IPS-20b (cell line): ENCODE measurements around the gene CA9.
A peak's percentile ranks its signal among the peaks of the same experiment; 100 is the strongest.

Experiments
- H3K27ac ChIP-seq: one replicate; pipeline ENCODE4 v1.5.1; 2013; ENCODE audit warnings: low read length
- H3K27me3 ChIP-seq: 2 replicates; pipeline ENCODE4 v1.6.1; 2013; ENCODE audit warnings: mild to moderate bottlenecking, low read length, inconsistent platforms; ENCODE audit not compliant: insufficient read depth
- H3K36me3 ChIP-seq: 2 replicates; pipeline ENCODE4 v1.6.1; 2013; ENCODE audit warnings: low read depth, mild to moderate bottlenecking, inconsistent platforms, low read length, moderate library complexity; ENCODE audit not compliant: insufficient read depth
- H3K4me1 ChIP-seq: 2 replicates; pipeline ENCODE4 v1.6.1; 2013; ENCODE audit warnings: mild to moderate bottlenecking, control low read depth, inconsistent platforms, low read length, moderate library complexity; ENCODE audit not compliant: insufficient read depth
- H3K4me3 ChIP-seq: 2 replicates; pipeline ENCODE4 v1.5.1; 2013; ENCODE audit warnings: mild to moderate bottlenecking, low read length, inconsistent platforms
- H3K9ac ChIP-seq: 2 replicates; pipeline ENCODE4 v1.6.1; 2013; ENCODE audit warnings: low read depth, mild to moderate bottlenecking, inconsistent platforms, low read length, moderate library complexity
- H3K9me3 ChIP-seq: 2 replicates; pipeline ENCODE4 v1.6.1; 2013; ENCODE audit warnings: mild to moderate bottlenecking, low read depth, low read length, inconsistent platforms; ENCODE audit not compliant: insufficient read depth

The CA9 gene

GRCh38 chr9:35713578-35713977 lies 39.9 kb downstream of the CA9 start:
- Histone ChIP-seq H3K27me3 (no peaks in the 10 kb centered on the region), H3K27ac (no peak overlapping the region), H3K4me3 (no peak overlapping the region), H3K9me3 (no peaks in the 10 kb centered on the region), H3K9ac (no peak overlapping the region), H3K36me3 (peaks cover 93% of the 10 kb centered on the region), H3K4me1 (no peaks in the 10 kb centered on the region; the same call in 1 of the 2 replicates)

- H3K4me3 ChIP-seq = no peak overlapping the region
- H3K27me3 ChIP-seq = no peaks in the 10 kb centered on the region
- H3K4me1 ChIP-seq = no peaks in the 10 kb centered on the region; the same call in 1 of the 2 replicates
- peaks cover 93% of the 10 kb centered on the region for H3K36me3 ChIP-seq
- H3K9ac ChIP-seq = no peak overlapping the region
- H3K27ac ChIP-seq = no peak overlapping the region
- no peaks in the 10 kb centered on the region for H3K9me3 ChIP-seq
Measured at GRCh38 chr9:35714123-35714522, 40.4 kb downstream of the CA9 start.

GRCh38 chr9:35714579-35715252 lies 41.0 kb downstream of the CA9 start:
- Histone ChIP-seq H3K4me3 (no peak overlapping the region), H3K27me3 (no peaks in the 10 kb centered on the region), H3K9me3 (no peaks in the 10 kb centered on the region), H3K4me1 (no peaks in the 10 kb centered on the region; the same call in 1 of the 2 replicates), H3K36me3 (peaks cover 96% of the 10 kb centered on the region), H3K27ac (no peak overlapping the region), H3K9ac (no peak overlapping the region)

GRCh38 chr9:35716230-35716629 lies 42.5 kb downstream of the CA9 start:
- no peak overlapping the region for H3K27ac ChIP-seq
- peaks cover 100% of the 10 kb centered on the region for H3K36me3 ChIP-seq
- H3K4me1 ChIP-seq = no peaks in the 10 kb centered on the region; the same call in 1 of the 2 replicates
- H3K9me3 ChIP-seq = no peaks in the 10 kb centered on the region
- H3K27me3 ChIP-seq = no peaks in the 10 kb centered on the region
- no peak overlapping the region for H3K9ac ChIP-seq
- H3K4me3 ChIP-seq = no peak overlapping the region

GRCh38 chr9:35717132-35717870 lies 43.6 kb downstream of the CA9 start:
- H3K9me3 ChIP-seq = no peaks in the 10 kb centered on the region
- H3K4me3 ChIP-seq = no peak overlapping the region
- H3K4me1 ChIP-seq = no peaks in the 10 kb centered on the region; the same call in 1 of the 2 replicates
- no peaks in the 10 kb centered on the region for H3K27me3 ChIP-seq
- H3K36me3 ChIP-seq = peaks cover 100% of the 10 kb centered on the region
- no peak overlapping the region for H3K9ac ChIP-seq
- no peak overlapping the region for H3K27ac ChIP-seq

GRCh38 chr9:35718721-35719511 lies 45.2 kb downstream of the CA9 start:
- Histone ChIP-seq H3K4me1 (no peaks in the 10 kb centered on the region; the same call in 1 of the 2 replicates), H3K4me3 (no peak overlapping the region), H3K9me3 (no peaks in the 10 kb centered on the region), H3K27me3 (no peaks in the 10 kb centered on the region), H3K9ac (no peak overlapping the region), H3K36me3 (peaks cover 100% of the 10 kb centered on the region), H3K27ac (no peak overlapping the region)

- Histone ChIP-seq H3K9ac (no peak overlapping the region), H3K27me3 (no peaks in the 10 kb centered on the region), H3K4me1 (no peaks in the 10 kb centered on the region; the same call in 1 of the 2 replicates), H3K9me3 (no peaks in the 10 kb centered on the region), H3K27ac (no peak overlapping the region), H3K36me3 (peaks cover 100% of the 10 kb centered on the region), H3K4me3 (no peak overlapping the region)
Measured at GRCh38 chr9:35719546-35719945, 45.8 kb downstream of the CA9 start.

- Histone ChIP-seq H3K9ac (no peak overlapping the region), H3K4me3 (no peak overlapping the region), H3K9me3 (no peaks in the 10 kb centered on the region), H3K27me3 (no peaks in the 10 kb centered on the region), H3K27ac (no peak overlapping the region), H3K36me3 (peaks cover 72% of the 10 kb centered on the region), H3K4me1 (peaks cover 18% of the 10 kb centered on the region)
Measured at GRCh38 chr9:35723426-35723825, 49.7 kb downstream of the CA9 start.

GRCh38 chr9:35723908-35724307 lies 50.2 kb downstream of the CA9 start:
- H3K27me3 ChIP-seq = no peaks in the 10 kb centered on the region
- peaks cover 67% of the 10 kb centered on the region for H3K36me3 ChIP-seq
- H3K4me1 ChIP-seq = peaks cover 23% of the 10 kb centered on the region
- H3K27ac ChIP-seq = no peak overlapping the region
- no peak overlapping the region for H3K4me3 ChIP-seq
- H3K9me3 ChIP-seq = no peaks in the 10 kb centered on the region
- no peak overlapping the region for H3K9ac ChIP-seq

- Histone ChIP-seq H3K4me3 (no peak overlapping the region), H3K9me3 (no peaks in the 10 kb centered on the region), H3K36me3 (peaks cover 52% of the 10 kb centered on the region), H3K9ac (no peak overlapping the region), H3K4me1 (peaks cover 36% of the 10 kb centered on the region), H3K27ac (no peak overlapping the region), H3K27me3 (no peaks in the 10 kb centered on the region)
Measured at GRCh38 chr9:35725362-35725761, 51.6 kb downstream of the CA9 start.

- no peak overlapping the region; the same call in 1 of the 2 replicates for H3K4me3 ChIP-seq
- peak overlapping the region; percentile 77; the same call in 1 of the 2 replicates for H3K9ac ChIP-seq
Measured at GRCh38 chr9:35726931-35727330, 53.2 kb downstream of the CA9 start.

More at GRCh38 chr9:35726931-35727330, 53.2 kb downstream of the CA9 start:
- peaks cover 44% of the 10 kb centered on the region for H3K4me1 ChIP-seq
- H3K27ac ChIP-seq = peak overlapping the region; percentile 49
- peaks cover 37% of the 10 kb centered on the region for H3K36me3 ChIP-seq
- no peaks in the 10 kb centered on the region for H3K9me3 ChIP-seq
- no peaks in the 10 kb centered on the region for H3K27me3 ChIP-seq
